Activated naive CD4-positive, alpha-beta T cell (primary cell): ENCODE data around the gene CD28.
"Not testable (repeated sequence)": the region's sequence is repeated elsewhere in the genome, so short reads cannot be mapped to it uniquely, and the experiment has no call there.

ENCODE experiments used
- DNase-seq, 4 experiments: peaks; one replicate each; lab custom pipeline; 2025; lab: John Stamatoyannopoulos, UW

The CD28 gene

GRCh38 chr2:203784710-203785270, 78.4 kb downstream of the CD28 start:
- not testable (repeated sequence) for DNase-seq

- not testable (repeated sequence) for DNase-seq
Measured at GRCh38 chr2:203785391-203786110, 79.1 kb downstream of the CD28 start.

- no peak for DNase-seq
Measured at GRCh38 chr2:203786549-203787351, 80.3 kb downstream of the CD28 start.

GRCh38 chr2:203787979-203788378, 81.5 kb downstream of the CD28 start:
- DNase-seq: no peak
